WTC11 (cell line): Measurements from ENCODE around the gene RAB40B. TPM values are rescaled to one million over a fixed set of nuclear protein-coding genes. Genes with fewer than 3 reads are reported as not detected.

Source experiments
- ATAC-seq: fragments of 200-7000 bp; cut with Tn5 transposase; 2 replicates; pipeline ENCODE4 v1.10.0; 2021; ENCODE audit warnings: mild to moderate bottlenecking, moderate library complexity
- CTCF ChIA-PET: fragments of 300-600 bp; sonication (Branson Sonifier 250); formaldehyde crosslinking; loops from one replicate; lab custom pipeline; 2021; ENCODE audit warnings: antibody characterized with exemption; lab: Charles Lee
- POLR2A ChIA-PET: fragments of 350-600 bp; sonication (Branson Sonifier 250); formaldehyde crosslinking; loops from one replicate; lab custom pipeline; 2021; ENCODE audit warnings: antibody characterized with exemption; lab: Charles Lee
- DNase-seq: peaks from one replicate; pipeline ENCODE4 v3.0.0; 2021; ENCODE audit warnings: low spot score
- H3K27ac Mint-ChIP-seq: 2 replicates; pipeline ENCODE4 v1.8.0; 2021; ENCODE audit warnings: mixed read lengths
- H3K27me3 Mint-ChIP-seq: 2 replicates; pipeline ENCODE4 v1.8.0; 2021; ENCODE audit warnings: low read depth, mild to moderate bottlenecking, moderate library complexity, mixed read lengths
- H3K36me3 Mint-ChIP-seq: 2 replicates; pipeline ENCODE4 v1.8.0; 2021; ENCODE audit warnings: mixed read lengths
- H3K4me1 Mint-ChIP-seq: 2 replicates; pipeline ENCODE4 v1.8.0; 2022; ENCODE audit warnings: mixed read lengths
- H3K4me3 Mint-ChIP-seq: 2 replicates; pipeline ENCODE4 v1.8.0; 2021; ENCODE audit warnings: mild to moderate bottlenecking, moderate library complexity, mixed read lengths
- H3K9me3 Mint-ChIP-seq: 2 replicates; pipeline ENCODE4 v1.8.0; 2021; ENCODE audit warnings: mixed read lengths
- ATF1 ChIP-seq: sonication (generic); formaldehyde crosslinking; IDR thresholded peaks from 2 replicates; pipeline ENCODE4 v1.8.1; 2023; ENCODE audit warnings: mild to moderate bottlenecking, moderate library complexity, missing genetic modification reagents
- CREM ChIP-seq: sonication (generic); formaldehyde crosslinking; IDR thresholded peaks from 2 replicates; pipeline ENCODE4 v1.8.1; 2022; ENCODE audit warnings: mild to moderate bottlenecking, missing genetic modification reagents, moderate library complexity
- ELF4 ChIP-seq: sonication (generic); formaldehyde crosslinking; IDR thresholded peaks from 2 replicates; pipeline ENCODE4 v1.8.1; 2022; ENCODE audit warnings: low read depth, mild to moderate bottlenecking, moderate library complexity, missing genetic modification reagents
- JAZF1 ChIP-seq: fragments of 250-450 bp; sonication (Bioruptor Pico); IDR thresholded peaks from 2 replicates; pipeline ENCODE4 v1.9.0; 2021; ENCODE audit warnings: moderate library complexity, mild to moderate bottlenecking, inconsistent platforms
- KAT7 ChIP-seq: sonication (generic); formaldehyde crosslinking; IDR thresholded peaks from 2 replicates; pipeline ENCODE4 v1.8.1; 2023; ENCODE audit warnings: missing genetic modification reagents, mild to moderate bottlenecking, borderline replicate concordance
- RORB ChIP-seq: fragments of 250-450 bp; sonication (Bioruptor Pico); IDR thresholded peaks from 2 replicates; pipeline ENCODE4 v1.9.0; 2021; ENCODE audit warnings: mild to moderate bottlenecking
- SOX15 ChIP-seq: fragments of 250-450 bp; sonication (Bioruptor Pico); IDR thresholded peaks from 2 replicates; pipeline ENCODE4 v1.9.0; 2021; ENCODE audit warnings: mild to moderate bottlenecking
- SP1 ChIP-seq: sonication (generic); formaldehyde crosslinking; conservative IDR thresholded peaks from 2 replicates; pipeline ENCODE4 v1.8.1; 2022; ENCODE audit warnings: missing genetic modification reagents
- TCF7 ChIP-seq: sonication (generic); formaldehyde crosslinking; IDR thresholded peaks from 2 replicates; pipeline ENCODE4 v1.8.0; 2022; ENCODE audit warnings: mild to moderate bottlenecking, low read depth, missing genetic modification reagents, moderate library complexity
- ZNF232 ChIP-seq: sonication (generic); formaldehyde crosslinking; IDR thresholded peaks from 2 replicates; pipeline ENCODE4 v1.8.0; 2022; ENCODE audit warnings: mild to moderate bottlenecking, missing genetic modification reagents
- ZNF263 ChIP-seq: sonication (generic); formaldehyde crosslinking; IDR thresholded peaks from 2 replicates; pipeline ENCODE4 v1.8.1; 2022; ENCODE audit warnings: low read depth, mild to moderate bottlenecking, moderate library complexity, missing genetic modification reagents
- ZNF416 ChIP-seq: fragments of 250-450 bp; sonication (Bioruptor Pico); IDR thresholded peaks from 2 replicates; pipeline ENCODE4 v1.9.0; 2021; ENCODE audit warnings: mild to moderate bottlenecking, inconsistent platforms
- ZNF423 ChIP-seq: fragments of 250-450 bp; sonication (Bioruptor Pico); IDR thresholded peaks from 2 replicates; pipeline ENCODE4 v2.1.2; 2022; ENCODE audit warnings: mild to moderate bottlenecking, moderate library complexity
- total RNA-seq: library from RNA; stranded (reverse); gene quantifications from 3 replicates; pipeline ENCODE4 v1.2.3, GENCODE V29; 2021
- TF ChIP-seq, protein P1 (sequence below): sonication (generic); formaldehyde crosslinking; IDR thresholded peaks from 2 replicates; pipeline ENCODE4 v1.8.1; 2022; ENCODE audit warnings: low read depth, missing genetic modification reagents, borderline replicate concordance
- TF ChIP-seq, protein P2 (sequence below): sonication (generic); formaldehyde crosslinking; IDR thresholded peaks from 2 replicates; pipeline ENCODE4 v1.8.1; 2022; ENCODE audit warnings: mild to moderate bottlenecking, moderate library complexity, missing genetic modification reagents
- TF ChIP-seq, protein P3 (sequence below): fragments of 250-450 bp; sonication (Bioruptor Pico); IDR thresholded peaks from 2 replicates; pipeline ENCODE4 v1.8.0; 2021; ENCODE audit warnings: mild to moderate bottlenecking
- TF ChIP-seq, protein P4 (sequence below): sonication (generic); formaldehyde crosslinking; conservative IDR thresholded peaks from 2 replicates; pipeline ENCODE4 v1.8.1; 2022; ENCODE audit warnings: mild to moderate bottlenecking, missing genetic modification reagents
- TF ChIP-seq, protein P5 (sequence below): fragments of 200-600 bp; IDR thresholded peaks from 2 replicates; pipeline ENCODE4 v1.8.0; 2022; ENCODE audit warnings: antibody characterized with exemption
- TF ChIP-seq, protein P6 (sequence below): sonication (generic); formaldehyde crosslinking; IDR thresholded peaks from 2 replicates; pipeline ENCODE4 v1.8.1; 2022; ENCODE audit warnings: mild to moderate bottlenecking, missing genetic modification reagents, moderate library complexity, borderline replicate concordance
- TF ChIP-seq, protein P7 (sequence below): sonication (generic); formaldehyde crosslinking; IDR thresholded peaks from 2 replicates; pipeline ENCODE4 v1.8.1; 2023; ENCODE audit warnings: mild to moderate bottlenecking, missing genetic modification reagents, borderline replicate concordance

The RAB40B gene
- total RNA-seq, 1 experiment from 2014 or later, result 3.1 TPM

DNA sequence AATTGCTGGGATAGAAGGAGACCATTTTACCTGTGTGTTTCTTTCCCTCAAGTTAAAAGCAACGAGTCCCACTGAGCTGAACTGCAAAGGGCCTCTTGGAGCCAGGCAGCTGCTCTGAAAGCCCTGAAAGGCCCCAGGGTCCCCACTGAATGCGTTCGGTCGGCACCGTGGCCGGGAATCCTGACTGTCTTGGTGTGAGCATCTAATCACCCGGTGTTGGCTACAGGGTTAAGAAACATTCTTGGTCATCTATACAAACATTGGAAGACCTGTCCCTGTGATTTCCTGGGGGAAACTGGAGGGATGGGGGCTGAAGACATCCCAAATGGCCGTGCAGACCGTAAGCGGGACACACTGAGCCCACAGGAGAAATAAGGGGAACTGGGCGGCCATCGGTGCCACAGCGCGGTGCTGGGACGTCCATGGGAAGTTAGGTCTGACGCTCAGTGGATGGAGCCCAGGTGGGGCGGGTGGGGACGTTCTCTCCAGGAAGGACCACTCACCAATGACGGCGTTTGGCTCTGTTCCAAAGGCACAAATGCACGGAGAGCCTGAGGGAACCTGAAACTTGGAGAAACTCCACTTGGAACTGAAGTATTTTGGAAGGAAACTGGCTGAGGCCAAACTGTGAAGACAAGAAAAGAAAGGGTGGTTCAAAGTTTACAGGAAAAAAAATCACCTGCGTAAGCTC lies 82.3 kb downstream of the RAB40B start:
- TF ChIP-seq, protein P1, sequence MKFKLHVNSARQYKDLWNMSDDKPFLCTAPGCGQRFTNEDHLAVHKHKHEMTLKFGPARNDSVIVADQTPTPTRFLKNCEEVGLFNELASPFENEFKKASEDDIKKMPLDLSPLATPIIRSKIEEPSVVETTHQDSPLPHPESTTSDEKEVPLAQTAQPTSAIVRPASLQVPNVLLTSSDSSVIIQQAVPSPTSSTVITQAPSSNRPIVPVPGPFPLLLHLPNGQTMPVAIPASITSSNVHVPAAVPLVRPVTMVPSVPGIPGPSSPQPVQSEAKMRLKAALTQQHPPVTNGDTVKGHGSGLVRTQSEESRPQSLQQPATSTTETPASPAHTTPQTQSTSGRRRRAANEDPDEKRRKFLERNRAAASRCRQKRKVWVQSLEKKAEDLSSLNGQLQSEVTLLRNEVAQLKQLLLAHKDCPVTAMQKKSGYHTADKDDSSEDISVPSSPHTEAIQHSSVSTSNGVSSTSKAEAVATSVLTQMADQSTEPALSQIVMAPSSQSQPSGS, result no peak
- TF ChIP-seq TCF7, result no peak
- no peak for TF ChIP-seq ZNF416 (CRISPR knock-in tag)
- no peak for TF ChIP-seq KAT7 (CRISPR knock-in tag)
- TF ChIP-seq JAZF1, result no peak
- TF ChIP-seq ELF4 (CRISPR knock-in tag), result no peak
- no peak for TF ChIP-seq ZNF232
- TF ChIP-seq, protein P2, sequence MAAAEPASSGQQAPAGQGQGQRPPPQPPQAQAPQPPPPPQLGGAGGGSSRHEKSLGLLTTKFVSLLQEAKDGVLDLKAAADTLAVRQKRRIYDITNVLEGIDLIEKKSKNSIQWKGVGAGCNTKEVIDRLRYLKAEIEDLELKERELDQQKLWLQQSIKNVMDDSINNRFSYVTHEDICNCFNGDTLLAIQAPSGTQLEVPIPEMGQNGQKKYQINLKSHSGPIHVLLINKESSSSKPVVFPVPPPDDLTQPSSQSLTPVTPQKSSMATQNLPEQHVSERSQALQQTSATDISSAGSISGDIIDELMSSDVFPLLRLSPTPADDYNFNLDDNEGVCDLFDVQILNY (CRISPR knock-in tag), result no peak
- TF ChIP-seq, protein P3, sequence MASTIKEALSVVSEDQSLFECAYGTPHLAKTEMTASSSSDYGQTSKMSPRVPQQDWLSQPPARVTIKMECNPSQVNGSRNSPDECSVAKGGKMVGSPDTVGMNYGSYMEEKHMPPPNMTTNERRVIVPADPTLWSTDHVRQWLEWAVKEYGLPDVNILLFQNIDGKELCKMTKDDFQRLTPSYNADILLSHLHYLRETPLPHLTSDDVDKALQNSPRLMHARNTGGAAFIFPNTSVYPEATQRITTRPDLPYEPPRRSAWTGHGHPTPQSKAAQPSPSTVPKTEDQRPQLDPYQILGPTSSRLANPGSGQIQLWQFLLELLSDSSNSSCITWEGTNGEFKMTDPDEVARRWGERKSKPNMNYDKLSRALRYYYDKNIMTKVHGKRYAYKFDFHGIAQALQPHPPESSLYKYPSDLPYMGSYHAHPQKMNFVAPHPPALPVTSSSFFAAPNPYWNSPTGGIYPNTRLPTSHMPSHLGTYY (CRISPR knock-in tag), result no peak
- no peak for TF ChIP-seq ATF1 (CRISPR knock-in tag)
- no peaks in the 10 kb centered on the region for H3K27me3 Mint-ChIP-seq
- no peak overlapping the region for H3K27ac Mint-ChIP-seq
- DNase-seq, result no peak
- no peaks in the 10 kb centered on the region for H3K9me3 Mint-ChIP-seq
- ChIA-PET POLR2A (no interaction called here), CTCF (interaction anchor here (0.7 to 1.5 kb wide), 3 partner anchors 11 to 12 kb away, joined by 3 to 4 read pairs (median 3); no protein-coding TSS in a partner anchor)
- ATAC-seq, result no peak
- peaks cover 57% of the 10 kb centered on the region for H3K36me3 Mint-ChIP-seq
- no peak overlapping the region for H3K4me3 Mint-ChIP-seq
- H3K4me1 Mint-ChIP-seq, result peaks cover 8% of the 10 kb centered on the region

DNA sequence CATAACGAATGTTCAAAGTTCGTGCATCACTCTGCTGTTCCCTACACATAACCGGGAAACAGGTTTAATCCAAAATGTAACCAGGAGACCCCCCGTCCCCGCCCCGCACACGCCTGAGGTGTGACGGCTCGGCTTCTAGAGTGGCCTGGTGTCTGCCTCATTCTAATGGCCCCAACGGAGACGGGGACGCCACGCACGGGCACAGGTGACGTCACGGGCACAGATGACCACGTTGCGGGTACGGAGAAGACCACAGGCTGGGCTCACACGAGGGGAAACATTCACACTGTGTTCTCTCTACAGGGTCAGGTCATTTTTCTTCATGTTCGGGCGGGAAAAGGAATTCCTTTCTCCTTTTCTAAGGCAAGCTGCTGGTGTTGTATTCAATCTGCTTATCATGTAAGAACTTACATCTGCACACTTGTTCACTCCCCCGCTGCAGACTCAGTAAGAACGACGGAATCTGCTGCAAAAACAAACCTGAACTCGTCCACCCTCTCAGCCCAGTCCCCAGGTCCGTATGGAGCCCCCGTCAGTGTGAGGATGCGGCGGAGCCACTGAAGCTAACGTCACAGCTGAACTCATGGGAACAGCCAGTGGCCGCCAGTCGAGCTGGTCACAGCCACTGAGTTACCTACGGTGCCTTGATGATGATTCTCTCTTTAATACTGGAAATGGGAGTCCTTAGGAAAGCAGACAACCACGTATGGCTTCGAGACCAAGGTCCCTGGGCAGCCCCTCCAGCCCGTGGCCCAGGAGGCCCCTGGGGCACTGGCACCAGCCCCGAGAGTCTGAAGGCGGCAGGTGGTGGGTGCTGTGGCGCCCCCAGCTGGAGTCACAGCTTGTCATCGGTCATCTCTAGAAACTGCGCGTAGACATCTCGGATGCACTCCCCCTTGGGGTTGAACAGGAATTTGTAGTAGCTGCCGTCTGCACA lies 83.1 kb downstream of the RAB40B start:
- Mint-ChIP-seq H3K27ac (no peak overlapping the region), H3K27me3 (no peaks in the 10 kb centered on the region), H3K4me3 (no peak overlapping the region), H3K9me3 (no peaks in the 10 kb centered on the region), H3K4me1 (peaks cover 8% of the 10 kb centered on the region), H3K36me3 (peaks cover 53% of the 10 kb centered on the region)
- CTCF ChIA-PET, result interaction anchor here (0.7 to 1.5 kb wide), 3 partner anchors 11 to 13 kb away, joined by 3 to 4 read pairs (median 3); no protein-coding TSS in a partner anchor
- DNase-seq (peak; percentile 45), ATAC-seq (peak; percentile 52)
- POLR2A ChIA-PET, result no interaction called here
- TF ChIP-seq ZNF423 (CRISPR knock-in tag), result no peak
- no peak for TF ChIP-seq RORB
- TF ChIP-seq, protein P4, sequence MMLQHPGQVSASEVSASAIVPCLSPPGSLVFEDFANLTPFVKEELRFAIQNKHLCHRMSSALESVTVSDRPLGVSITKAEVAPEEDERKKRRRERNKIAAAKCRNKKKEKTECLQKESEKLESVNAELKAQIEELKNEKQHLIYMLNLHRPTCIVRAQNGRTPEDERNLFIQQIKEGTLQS (CRISPR knock-in tag), result no peak
- no peak for TF ChIP-seq SP1 (CRISPR knock-in tag)
- no peak for TF ChIP-seq SOX15 (CRISPR knock-in tag)
- TF ChIP-seq ELF4 (CRISPR knock-in tag), result no peak
- TF ChIP-seq, protein P5, sequence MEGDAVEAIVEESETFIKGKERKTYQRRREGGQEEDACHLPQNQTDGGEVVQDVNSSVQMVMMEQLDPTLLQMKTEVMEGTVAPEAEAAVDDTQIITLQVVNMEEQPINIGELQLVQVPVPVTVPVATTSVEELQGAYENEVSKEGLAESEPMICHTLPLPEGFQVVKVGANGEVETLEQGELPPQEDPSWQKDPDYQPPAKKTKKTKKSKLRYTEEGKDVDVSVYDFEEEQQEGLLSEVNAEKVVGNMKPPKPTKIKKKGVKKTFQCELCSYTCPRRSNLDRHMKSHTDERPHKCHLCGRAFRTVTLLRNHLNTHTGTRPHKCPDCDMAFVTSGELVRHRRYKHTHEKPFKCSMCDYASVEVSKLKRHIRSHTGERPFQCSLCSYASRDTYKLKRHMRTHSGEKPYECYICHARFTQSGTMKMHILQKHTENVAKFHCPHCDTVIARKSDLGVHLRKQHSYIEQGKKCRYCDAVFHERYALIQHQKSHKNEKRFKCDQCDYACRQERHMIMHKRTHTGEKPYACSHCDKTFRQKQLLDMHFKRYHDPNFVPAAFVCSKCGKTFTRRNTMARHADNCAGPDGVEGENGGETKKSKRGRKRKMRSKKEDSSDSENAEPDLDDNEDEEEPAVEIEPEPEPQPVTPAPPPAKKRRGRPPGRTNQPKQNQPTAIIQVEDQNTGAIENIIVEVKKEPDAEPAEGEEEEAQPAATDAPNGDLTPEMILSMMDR, result no peak; the same call in 1 of the 2 replicates
- no peak for TF ChIP-seq ZNF263 (CRISPR knock-in tag)
- no peak for TF ChIP-seq CREM (CRISPR knock-in tag)
- TF ChIP-seq, protein P1, result no peak
- TF ChIP-seq, protein P6, sequence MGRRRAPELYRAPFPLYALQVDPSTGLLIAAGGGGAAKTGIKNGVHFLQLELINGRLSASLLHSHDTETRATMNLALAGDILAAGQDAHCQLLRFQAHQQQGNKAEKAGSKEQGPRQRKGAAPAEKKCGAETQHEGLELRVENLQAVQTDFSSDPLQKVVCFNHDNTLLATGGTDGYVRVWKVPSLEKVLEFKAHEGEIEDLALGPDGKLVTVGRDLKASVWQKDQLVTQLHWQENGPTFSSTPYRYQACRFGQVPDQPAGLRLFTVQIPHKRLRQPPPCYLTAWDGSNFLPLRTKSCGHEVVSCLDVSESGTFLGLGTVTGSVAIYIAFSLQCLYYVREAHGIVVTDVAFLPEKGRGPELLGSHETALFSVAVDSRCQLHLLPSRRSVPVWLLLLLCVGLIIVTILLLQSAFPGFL, result no peak
- TF ChIP-seq, protein P7, sequence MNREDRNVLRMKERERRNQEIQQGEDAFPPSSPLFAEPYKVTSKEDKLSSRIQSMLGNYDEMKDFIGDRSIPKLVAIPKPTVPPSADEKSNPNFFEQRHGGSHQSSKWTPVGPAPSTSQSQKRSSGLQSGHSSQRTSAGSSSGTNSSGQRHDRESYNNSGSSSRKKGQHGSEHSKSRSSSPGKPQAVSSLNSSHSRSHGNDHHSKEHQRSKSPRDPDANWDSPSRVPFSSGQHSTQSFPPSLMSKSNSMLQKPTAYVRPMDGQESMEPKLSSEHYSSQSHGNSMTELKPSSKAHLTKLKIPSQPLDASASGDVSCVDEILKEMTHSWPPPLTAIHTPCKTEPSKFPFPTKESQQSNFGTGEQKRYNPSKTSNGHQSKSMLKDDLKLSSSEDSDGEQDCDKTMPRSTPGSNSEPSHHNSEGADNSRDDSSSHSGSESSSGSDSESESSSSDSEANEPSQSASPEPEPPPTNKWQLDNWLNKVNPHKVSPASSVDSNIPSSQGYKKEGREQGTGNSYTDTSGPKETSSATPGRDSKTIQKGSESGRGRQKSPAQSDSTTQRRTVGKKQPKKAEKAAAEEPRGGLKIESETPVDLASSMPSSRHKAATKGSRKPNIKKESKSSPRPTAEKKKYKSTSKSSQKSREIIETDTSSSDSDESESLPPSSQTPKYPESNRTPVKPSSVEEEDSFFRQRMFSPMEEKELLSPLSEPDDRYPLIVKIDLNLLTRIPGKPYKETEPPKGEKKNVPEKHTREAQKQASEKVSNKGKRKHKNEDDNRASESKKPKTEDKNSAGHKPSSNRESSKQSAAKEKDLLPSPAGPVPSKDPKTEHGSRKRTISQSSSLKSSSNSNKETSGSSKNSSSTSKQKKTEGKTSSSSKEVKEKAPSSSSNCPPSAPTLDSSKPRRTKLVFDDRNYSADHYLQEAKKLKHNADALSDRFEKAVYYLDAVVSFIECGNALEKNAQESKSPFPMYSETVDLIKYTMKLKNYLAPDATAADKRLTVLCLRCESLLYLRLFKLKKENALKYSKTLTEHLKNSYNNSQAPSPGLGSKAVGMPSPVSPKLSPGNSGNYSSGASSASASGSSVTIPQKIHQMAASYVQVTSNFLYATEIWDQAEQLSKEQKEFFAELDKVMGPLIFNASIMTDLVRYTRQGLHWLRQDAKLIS (CRISPR knock-in tag), result no peak
